NCI-H2107 (cell line): ENCODE measurements around the gene PIP5KL1.

ENCODE experiments used
- DNase-seq: peaks from one replicate; lab custom pipeline; 2025; lab: John Stamatoyannopoulos, UW

Gene PIP5KL1, protein sequence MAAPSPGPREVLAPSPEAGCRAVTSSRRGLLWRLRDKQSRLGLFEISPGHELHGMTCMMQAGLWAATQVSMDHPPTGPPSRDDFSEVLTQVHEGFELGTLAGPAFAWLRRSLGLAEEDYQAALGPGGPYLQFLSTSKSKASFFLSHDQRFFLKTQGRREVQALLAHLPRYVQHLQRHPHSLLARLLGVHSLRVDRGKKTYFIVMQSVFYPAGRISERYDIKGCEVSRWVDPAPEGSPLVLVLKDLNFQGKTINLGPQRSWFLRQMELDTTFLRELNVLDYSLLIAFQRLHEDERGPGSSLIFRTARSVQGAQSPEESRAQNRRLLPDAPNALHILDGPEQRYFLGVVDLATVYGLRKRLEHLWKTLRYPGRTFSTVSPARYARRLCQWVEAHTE

GRCh38 chr9:127930231-127931091 lies at the start of gene PIP5KL1:
Gene PIP5KL1, minus strand, starts transcription at chr9:127930777. Its CDS starts 25 bp downstream, at chr9:127930752.
- DNase-seq, result no peak

DNA sequence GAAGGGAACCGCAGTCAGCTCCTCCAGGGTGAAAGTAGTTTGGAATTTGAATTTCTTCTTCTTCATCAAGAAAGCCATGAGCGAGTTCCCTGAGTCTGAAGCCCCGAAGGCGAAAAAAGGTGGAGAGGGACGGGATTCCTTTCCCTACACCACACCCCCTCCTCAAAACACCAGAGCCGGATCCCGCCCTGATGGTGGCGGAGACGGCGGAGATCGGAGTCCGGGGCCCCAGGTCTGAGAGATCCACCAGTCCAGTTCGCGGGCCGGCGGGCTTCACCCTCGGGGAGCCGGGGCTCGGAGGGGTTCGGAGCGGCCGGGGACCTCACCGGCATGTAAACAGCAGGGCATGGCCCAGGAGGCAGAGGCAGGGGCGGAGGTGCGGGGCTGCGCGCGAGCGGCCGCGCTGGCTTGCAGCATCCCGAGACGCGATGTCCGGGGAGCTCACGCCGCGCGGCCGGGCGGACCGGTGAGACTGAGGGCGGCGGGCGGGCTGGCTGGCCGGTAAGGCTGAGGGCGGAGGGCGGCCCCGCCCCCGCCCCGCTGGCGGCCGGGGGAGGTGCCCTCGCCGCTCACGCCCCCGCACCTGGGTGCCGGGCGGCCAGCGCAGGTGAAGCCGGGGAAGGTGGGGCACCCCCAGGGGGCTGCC lies 49.6 kb upstream of the PIP5KL1 start:
- no peak for DNase-seq

DNA sequence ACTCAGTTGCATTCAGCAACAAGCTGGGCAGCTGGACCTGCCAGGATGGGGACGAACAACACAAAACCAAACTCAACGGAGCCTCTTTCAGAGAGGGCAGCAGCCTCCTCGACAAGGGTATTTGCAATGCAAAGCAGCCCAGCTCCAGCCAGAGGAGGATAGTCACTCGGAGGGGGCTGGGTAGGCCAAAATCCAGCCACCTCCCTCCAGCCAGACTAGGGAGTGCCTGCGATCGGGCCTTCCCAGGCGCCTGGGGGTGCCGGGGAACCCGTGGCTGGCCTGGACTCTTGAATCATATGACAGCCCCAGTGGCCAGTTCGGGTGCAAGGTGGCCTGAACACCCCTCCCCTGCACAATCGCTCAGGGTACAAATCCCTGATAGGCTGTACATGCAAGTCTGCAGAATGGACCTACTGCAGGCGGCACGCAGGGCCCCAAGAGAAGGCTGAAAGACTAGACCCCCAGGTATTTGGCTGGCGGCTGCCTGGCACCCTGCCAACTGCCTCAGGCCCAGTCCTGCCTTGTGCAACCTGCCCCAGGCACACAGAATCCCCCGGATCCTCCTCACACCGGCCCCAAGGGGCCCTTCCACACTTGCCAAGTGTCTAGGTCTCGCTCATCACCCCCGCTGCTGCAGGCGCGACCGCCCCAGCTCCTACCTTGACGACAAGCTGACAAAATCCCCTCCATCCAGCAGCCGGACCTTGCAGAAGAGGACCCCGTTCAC lies 48.9 kb upstream of the PIP5KL1 start:
- no peak for DNase-seq

GRCh38 chr9:127979015-127979332 lies 48.4 kb upstream of the PIP5KL1 start:
- DNase-seq, result no peak

DNA sequence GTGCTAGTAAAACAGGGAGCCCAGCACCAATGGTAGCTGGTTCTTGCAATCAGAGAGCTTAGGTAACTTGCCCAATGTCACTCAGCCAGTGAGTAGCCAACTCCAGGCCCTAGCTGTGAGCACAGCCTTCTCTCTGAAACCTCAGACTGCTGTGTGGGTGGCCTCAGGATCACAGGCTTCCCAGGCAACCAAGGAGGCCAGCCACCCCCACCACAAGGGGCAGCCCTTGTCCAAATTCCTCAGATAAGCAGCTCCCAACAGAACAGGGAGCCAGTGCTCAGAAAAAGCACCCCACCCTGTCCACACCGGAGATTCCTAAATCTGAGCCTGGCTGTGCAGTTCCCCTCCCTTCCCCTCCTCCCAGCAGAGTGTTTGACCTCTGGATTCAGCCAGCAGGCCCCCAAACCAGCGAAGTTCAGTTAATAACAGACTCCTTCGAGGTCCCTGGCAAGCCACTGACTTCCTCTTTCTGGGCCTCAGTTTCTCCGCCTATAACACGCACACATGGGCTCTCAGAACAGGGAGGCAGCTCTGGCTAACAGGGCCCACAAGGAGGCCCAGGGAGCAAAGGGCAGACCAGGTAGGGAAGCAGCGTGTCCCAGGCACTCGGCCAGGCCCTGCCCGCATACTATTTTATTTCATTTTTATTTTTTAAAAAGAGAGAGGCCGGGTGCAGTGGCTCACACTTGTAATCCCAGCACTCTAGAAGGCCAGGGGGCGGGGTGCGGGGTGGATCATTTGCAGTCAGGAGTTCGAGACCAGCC lies 47.5 kb upstream of the PIP5KL1 start:
- no peak for DNase-seq

DNA sequence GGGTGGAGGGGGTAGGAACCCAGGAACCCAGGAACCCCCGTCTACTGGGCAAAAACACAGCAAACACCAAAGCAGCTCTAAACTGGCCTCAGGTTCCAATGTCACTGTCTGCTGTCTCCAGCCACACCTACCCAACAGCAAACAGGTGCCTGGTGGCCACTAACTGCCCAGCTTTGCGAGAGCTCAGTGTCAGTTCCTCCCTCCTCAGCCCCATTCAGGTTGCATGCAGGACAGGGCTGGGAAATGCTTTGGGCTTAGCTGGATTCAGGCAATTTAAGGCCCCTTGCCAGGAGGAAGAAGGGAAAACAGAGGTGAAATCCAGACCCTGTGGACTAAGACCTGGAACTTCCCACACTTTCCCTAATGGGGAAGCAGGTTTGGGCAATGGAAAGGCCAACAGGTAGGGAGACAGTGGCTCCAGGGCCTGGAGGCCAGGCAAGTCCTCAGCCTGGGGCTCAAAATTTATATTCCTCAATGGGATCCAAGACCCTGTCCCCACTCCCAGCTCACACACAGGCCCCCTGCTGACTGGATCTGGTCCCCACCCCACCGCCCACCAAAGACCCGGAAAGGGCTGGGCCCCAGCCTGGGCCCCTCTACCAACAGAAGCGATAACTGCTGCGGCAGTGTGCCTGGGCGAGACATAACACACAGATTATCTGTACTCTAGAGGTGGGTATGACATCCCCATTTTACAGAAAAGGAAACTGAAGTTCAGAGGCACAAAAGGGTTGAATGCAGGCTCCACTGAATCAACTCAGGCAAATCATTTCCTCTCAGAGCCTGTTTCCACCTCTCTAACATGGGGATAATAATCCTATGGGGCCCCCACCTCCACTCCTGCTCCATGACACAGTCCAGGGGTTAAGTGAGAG lies 46.7 kb upstream of the PIP5KL1 start:
- no peak for DNase-seq

GRCh38 chr9:127976498-127976897 lies 45.9 kb upstream of the PIP5KL1 start:
- DNase-seq, result no peak

DNA sequence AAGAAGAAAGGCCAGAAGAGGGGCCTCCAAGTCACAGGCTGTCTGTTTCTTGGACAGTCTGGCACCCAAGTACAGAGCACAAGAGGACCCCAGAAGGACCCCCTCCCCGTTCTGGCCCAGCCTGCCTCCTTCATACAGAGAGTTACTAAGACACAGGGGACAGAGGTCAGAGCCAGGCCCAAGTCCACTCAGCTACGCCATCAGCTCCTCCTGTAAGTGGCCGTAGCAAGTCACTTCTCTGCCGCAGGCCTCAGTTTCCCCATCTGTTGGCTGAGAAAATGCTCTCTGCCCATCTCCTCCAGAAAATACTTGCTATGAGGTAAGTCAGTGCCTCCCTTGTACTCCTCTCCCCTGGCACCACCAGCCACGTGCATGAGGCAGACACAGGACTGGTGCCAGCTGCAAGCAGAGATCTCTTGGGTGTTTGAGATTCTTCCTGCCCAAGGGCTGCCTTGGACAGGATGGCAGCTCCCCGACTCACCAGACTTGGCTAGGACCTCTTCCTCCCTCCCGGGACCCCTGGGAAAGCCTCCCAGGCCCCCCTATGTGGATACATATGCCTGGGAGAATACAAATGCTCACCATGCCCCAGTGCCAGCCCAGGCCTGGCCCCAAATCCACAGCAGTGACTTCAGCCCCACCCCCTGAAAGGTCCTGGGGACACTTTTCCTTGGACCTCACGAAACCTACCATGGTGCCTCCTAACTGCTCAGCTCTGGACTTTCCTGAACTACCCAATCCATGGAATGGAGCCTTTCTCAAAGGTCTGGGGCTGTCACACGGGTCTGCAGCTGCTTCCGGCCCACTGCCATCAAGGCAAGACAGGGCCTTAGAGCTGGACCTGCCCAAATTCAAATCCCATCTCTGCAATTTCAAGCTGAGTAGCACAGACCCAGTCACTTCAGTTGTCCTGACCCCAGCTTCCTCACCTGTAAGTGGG lies 45.1 kb upstream of the PIP5KL1 start:
- DNase-seq, result no peak

DNA sequence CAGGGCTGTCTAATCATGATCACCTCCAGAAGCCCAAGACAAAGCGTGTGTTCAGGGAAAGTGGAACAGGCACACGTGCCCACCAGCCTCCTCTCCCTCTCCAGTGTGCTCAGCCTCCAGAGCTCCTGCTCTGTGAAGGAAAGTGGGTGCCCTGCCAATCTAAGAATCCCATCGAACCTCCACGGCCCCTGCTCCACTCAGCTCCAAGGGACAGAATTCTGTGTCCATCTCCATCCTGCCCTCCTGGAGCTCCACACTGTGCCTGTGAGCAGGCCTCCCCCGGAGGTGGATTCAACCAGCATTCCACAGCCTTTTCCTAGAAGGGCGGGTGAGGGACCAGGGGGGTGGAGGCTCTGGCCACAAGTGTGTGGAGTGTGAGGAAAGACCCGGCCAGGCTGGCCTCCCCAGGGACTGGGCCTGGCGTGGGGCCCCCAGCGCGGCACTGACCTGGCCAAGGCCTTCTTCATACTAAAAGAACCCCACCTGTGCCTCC lies 44.2 kb upstream of the PIP5KL1 start:
- no peak for DNase-seq

GRCh38 chr9:127974001-127974768 lies 43.6 kb upstream of the PIP5KL1 start:
- DNase-seq, result no peak

- no peak for DNase-seq
These were observed 42.8 kb upstream of the PIP5KL1 start for GRCh38 chr9:127973169-127974000.

DNA sequence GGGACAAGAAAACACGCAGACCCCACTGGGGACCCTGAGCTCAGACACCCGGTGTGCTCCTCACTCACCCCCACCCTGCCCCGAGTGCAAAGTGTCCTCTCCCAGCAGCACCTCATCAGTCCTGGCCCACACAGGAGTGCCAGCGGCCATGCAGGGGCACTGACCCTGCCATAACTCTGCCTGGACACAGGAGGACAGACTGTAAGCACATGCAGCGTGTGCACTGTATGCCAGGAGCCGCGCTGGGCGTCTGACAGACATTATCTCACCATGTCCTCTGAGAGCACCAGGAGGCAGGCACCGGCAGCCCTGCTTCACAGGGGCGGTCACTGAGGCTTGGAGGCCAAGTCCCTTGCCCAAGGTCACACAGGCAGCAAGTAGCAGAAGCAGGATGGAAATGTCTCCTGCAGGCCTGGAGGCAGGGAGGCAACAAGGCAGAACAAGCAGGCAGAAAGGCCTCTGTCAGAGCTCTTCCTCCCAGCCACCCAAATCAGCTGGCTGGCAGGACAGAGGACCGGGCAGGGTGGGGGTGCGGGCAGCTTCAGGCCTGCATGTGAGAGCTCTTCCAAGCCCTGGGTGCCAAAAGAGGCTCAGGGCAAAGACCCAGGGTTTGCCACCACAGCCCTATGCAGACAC lies 41.8 kb upstream of the PIP5KL1 start:
- DNase-seq, result no peak

- DNase-seq, result no peak
These were observed 41.0 kb upstream of the PIP5KL1 start for GRCh38 chr9:127971357-127972235.

GRCh38 chr9:127970401-127971313 lies 40.1 kb upstream of the PIP5KL1 start:
- DNase-seq, result no peak
